ENCODE measurements around the gene GRIA3. TPM values are rescaled to one million over a fixed set of nuclear protein-coding genes. Genes with fewer than 3 reads are reported as not detected.

Gene GRIA3
- total RNA-seq, 2 donors from 2014 or later, result 0.17 to 0.85 TPM

DNA sequence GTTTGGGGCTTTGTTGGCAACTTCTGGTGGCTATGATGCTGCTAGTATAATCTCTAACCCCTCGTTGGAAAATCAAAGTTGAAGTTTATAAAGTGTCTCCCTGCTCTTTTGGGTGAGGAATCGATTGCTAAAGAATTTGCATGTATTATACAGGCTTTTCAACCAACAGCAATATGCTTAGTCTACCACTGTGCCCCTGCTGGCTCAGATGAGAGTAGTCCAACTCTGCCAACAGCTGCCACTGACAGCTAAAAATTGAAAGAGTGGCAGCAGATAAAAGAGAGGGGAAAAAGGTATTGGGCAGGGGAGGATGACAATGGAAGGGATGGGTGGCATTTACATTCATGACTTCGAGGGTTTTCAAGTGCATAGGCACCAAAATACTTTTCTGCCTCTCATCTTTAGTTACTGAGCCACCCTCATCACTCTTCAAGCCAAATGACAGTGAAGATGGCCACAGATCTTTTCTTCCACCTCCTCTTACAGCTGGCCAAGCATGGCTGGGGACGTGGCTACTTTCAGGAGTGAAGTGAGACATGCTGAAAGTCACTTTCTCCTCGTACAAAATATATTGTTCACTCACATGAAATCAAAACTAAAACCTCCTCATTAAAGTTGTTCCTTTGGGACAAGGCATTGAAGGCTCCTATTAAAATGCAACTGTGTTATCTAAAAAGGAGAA lies 2.7 kb upstream of the GRIA3 start:
- TF ChIP-seq, protein P1, sequence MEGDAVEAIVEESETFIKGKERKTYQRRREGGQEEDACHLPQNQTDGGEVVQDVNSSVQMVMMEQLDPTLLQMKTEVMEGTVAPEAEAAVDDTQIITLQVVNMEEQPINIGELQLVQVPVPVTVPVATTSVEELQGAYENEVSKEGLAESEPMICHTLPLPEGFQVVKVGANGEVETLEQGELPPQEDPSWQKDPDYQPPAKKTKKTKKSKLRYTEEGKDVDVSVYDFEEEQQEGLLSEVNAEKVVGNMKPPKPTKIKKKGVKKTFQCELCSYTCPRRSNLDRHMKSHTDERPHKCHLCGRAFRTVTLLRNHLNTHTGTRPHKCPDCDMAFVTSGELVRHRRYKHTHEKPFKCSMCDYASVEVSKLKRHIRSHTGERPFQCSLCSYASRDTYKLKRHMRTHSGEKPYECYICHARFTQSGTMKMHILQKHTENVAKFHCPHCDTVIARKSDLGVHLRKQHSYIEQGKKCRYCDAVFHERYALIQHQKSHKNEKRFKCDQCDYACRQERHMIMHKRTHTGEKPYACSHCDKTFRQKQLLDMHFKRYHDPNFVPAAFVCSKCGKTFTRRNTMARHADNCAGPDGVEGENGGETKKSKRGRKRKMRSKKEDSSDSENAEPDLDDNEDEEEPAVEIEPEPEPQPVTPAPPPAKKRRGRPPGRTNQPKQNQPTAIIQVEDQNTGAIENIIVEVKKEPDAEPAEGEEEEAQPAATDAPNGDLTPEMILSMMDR (IDR thresholded peaks at IDR 0.05), result no peak
- Histone ChIP-seq H3K36me3 (no peaks in the 10 kb centered on the region), H3K27me3 (peaks cover 4% of the 10 kb centered on the region), H3K4me1 (no peaks in the 10 kb centered on the region), H3K9ac (ENCODE audit: low read depth in 2 of 2, low read length in 2 of 2) (no peak overlapping the region), H3K27ac (no peak overlapping the region), H3K4me3 (no peak overlapping the region), H3K9me3 (no peaks in the 10 kb centered on the region)
- intact Hi-C loops (cut with DNase I), result no loop called here
- DNase-seq, result no peak

DNA sequence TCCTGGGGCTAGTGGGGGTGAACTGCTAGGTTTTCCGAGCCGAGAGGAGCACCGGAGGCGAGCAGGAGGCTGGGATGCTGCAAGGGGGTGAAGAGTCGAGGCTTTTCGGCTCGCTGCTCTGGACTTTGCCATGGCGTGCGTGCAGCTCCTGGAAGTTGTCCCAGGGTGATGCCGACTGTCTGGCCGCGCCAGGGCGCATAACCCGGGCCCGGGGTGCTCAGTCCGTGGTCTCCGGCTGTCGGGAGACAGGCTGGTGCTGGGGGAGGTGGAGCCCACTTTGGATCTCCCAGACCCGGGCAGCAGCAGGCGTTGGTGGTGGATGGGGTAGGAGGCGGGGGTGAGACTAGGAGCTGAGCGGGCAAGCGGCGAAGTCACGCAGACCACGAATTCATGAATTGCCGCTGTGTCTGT lies 793 bp downstream of the GRIA3 start:
- no peaks in the 10 kb centered on the region for H3K36me3 ChIP-seq
- peak; percentile 16 for DNase-seq
- H3K27me3 ChIP-seq, result peaks cover 4% of the 10 kb centered on the region
- no peaks in the 10 kb centered on the region for H3K9me3 ChIP-seq
- H3K4me1 ChIP-seq, result no peaks in the 10 kb centered on the region
- TF ChIP-seq, protein P1 (IDR thresholded peaks at IDR 0.05), result no peak
- H3K4me3 ChIP-seq, result peak overlapping the region; percentile 2
- intact Hi-C loops (cut with DNase I), result no loop called here
- H3K27ac ChIP-seq, result no peak overlapping the region
- no peak overlapping the region for H3K9ac ChIP-seq (ENCODE audit: low read depth in 2 of 2, low read length in 2 of 2)

DNA sequence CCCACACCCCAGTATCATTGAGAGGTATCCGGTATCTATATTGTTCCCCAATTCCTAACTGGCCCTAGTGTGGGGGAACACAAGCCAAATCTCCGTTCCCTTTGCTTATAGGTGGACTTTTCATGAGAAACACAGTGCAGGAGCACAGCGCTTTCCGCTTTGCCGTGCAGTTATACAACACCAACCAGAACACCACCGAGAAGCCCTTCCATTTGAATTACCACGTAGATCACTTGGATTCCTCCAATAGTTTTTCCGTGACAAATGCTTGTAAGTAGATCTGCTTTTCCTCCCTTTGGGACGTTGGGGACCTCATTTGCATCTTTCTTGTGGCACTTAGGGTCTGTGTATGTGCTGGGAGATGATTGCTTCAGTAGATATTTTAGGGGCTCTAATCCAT lies 1.6 kb downstream of the GRIA3 start:
- Histone ChIP-seq H3K4me3 (no peak overlapping the region), H3K9me3 (no peaks in the 10 kb centered on the region), H3K27me3 (peaks cover 4% of the 10 kb centered on the region), H3K9ac (ENCODE audit: low read depth in 2 of 2, low read length in 2 of 2) (no peak overlapping the region), H3K4me1 (no peaks in the 10 kb centered on the region), H3K27ac (no peak overlapping the region), H3K36me3 (no peaks in the 10 kb centered on the region)
- no peak for DNase-seq
- intact Hi-C loops (cut with DNase I), result no loop called here
- TF ChIP-seq, protein P1 (IDR thresholded peaks at IDR 0.05), result no peak

DNA sequence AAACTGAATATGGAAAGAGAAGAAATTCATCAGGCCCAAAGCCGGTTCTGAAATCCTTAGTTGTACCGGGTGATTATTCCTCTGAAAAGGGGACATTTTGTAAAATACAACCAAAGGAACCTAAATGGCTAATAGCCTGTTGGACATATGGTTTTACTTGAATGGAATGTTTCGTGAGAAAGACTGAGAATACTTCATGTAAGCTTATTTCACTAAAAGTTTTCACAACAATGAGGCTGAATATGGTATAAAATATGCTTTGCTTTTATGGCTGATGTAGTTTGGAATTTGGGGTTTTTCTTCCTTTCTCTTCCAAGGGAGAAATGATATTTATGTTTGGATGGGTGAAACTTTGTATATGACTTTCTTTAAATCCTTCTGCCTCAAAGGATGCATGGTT lies 2.7 kb downstream of the GRIA3 start:
- H3K9ac ChIP-seq (ENCODE audit: low read depth in 2 of 2, low read length in 2 of 2), result no peak overlapping the region
- no peaks in the 10 kb centered on the region for H3K4me1 ChIP-seq
- no peak for DNase-seq
- intact Hi-C loops (cut with DNase I), result no loop called here
- TF ChIP-seq, protein P1 (IDR thresholded peaks at IDR 0.05), result no peak
- H3K27me3 ChIP-seq, result peaks cover 4% of the 10 kb centered on the region
- no peak overlapping the region for H3K27ac ChIP-seq
- H3K9me3 ChIP-seq, result no peaks in the 10 kb centered on the region
- H3K4me3 ChIP-seq, result no peak overlapping the region
- H3K36me3 ChIP-seq, result no peaks in the 10 kb centered on the region

DNA sequence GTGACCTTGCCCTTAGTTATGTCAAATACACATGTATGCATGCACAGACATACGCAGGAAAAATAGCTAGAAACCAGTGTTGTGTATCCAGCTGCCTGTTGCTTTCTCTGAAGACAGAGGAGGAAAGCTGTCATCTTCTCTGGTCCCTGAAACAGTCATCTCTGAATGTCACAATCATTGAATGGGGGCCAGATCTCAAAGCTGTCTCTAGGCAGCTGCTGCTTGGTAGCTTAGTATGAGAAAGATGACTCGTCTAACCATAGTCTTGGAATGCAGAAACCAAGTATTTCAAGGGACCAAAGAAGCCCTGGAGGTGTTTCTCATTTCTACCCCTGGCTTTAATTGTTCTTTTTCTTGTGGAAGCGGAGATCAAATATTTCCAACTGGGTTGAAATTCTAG lies 4.0 kb downstream of the GRIA3 start:
- intact Hi-C loops (cut with DNase I), result no loop called here
- H3K9ac ChIP-seq (ENCODE audit: low read depth in 2 of 2, low read length in 2 of 2), result no peak overlapping the region
- no peaks in the 10 kb centered on the region for H3K36me3 ChIP-seq
- H3K9me3 ChIP-seq, result no peaks in the 10 kb centered on the region
- TF ChIP-seq, protein P1 (IDR thresholded peaks at IDR 0.05), result no peak
- peaks cover 4% of the 10 kb centered on the region for H3K27me3 ChIP-seq
- no peak for DNase-seq
- no peak overlapping the region for H3K27ac ChIP-seq
- H3K4me1 ChIP-seq, result no peaks in the 10 kb centered on the region
- no peak overlapping the region for H3K4me3 ChIP-seq
